Measurements from ENCODE around the gene CXCL11.
A peak's percentile ranks its signal among the peaks of the same experiment; 100 is the strongest.

The CXCL11 gene

DNA sequence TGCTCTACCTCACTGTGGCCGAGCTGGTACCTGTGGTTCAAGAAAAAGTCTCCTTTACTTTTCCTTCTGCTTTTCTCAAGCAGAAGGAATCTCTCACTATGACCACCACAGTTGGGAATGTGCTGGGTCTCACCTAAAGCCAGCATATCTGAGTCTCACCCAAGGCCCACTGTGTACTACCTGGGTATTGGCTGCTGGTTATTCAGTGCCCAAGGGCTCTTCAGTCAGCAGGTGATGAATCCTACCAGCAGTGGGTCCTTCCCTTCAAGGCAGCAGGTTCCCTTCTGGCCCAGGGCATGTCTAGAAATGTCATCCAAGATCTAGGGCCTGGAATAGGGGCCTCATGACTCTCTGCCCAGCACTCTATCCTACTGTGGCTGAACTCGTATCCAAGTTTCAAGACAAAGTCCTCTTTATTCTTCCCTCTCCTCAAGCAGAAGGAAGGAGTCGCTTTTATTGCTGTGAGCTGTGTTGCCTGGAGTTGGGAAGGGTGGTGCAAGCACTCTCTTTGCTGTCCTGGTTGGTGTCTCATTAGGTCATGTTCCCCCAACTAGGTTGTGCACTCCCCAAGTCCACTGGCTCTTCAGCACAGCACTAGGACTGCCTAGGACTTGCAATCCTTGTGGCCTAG, 18.7 kb downstream of the CXCL11 start:
- peaks cover 14% of the 10 kb centered on the region for H3K36me3 ChIP-seq (replicated peaks; ENCODE audit: low read depth, low read length)
- TF ChIP-seq EZH2phosphoT487 (IDR thresholded peaks at IDR 0.05; ENCODE audit: low read depth) = no peak
- TF ChIP-seq, protein P1, sequence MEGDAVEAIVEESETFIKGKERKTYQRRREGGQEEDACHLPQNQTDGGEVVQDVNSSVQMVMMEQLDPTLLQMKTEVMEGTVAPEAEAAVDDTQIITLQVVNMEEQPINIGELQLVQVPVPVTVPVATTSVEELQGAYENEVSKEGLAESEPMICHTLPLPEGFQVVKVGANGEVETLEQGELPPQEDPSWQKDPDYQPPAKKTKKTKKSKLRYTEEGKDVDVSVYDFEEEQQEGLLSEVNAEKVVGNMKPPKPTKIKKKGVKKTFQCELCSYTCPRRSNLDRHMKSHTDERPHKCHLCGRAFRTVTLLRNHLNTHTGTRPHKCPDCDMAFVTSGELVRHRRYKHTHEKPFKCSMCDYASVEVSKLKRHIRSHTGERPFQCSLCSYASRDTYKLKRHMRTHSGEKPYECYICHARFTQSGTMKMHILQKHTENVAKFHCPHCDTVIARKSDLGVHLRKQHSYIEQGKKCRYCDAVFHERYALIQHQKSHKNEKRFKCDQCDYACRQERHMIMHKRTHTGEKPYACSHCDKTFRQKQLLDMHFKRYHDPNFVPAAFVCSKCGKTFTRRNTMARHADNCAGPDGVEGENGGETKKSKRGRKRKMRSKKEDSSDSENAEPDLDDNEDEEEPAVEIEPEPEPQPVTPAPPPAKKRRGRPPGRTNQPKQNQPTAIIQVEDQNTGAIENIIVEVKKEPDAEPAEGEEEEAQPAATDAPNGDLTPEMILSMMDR (IDR thresholded peaks at IDR 0.05; ENCODE audit: low read depth, low read length) = no peak
- H3K4me1 ChIP-seq (ENCODE audit: low read length) = peaks cover 96% of the 10 kb centered on the region
- H4K20me1 ChIP-seq (ENCODE audit: insufficient read depth, low read length) = no peaks in the 10 kb centered on the region
- H3K4me3 ChIP-seq (ENCODE audit: low read length) = no peak overlapping the region
- no peaks in the 10 kb centered on the region for H3K27me3 ChIP-seq (ENCODE audit: low read depth, low read length)
- peaks cover 9% of the 10 kb centered on the region for H3K79me2 ChIP-seq (ENCODE audit: low read length)
- no peak overlapping the region for H2AFZ ChIP-seq (ENCODE audit: low read depth, low read length)
- peak overlapping the region; percentile 85 for H3K9ac ChIP-seq (ENCODE audit: low read length)
- peak overlapping the region; percentile 98 for H3K27ac ChIP-seq (ENCODE audit: low read length)
- H3K4me2 ChIP-seq (ENCODE audit: low read length) = peak overlapping the region; percentile 56
- no peaks in the 10 kb centered on the region for H3K9me3 ChIP-seq (ENCODE audit: insufficient read depth, low read length)

GRCh38 chr4:76016393-76016792, 19.5 kb downstream of the CXCL11 start:
- Histone ChIP-seq H3K36me3 (replicated peaks; ENCODE audit: low read depth, low read length) (peaks cover 6% of the 10 kb centered on the region), H3K4me2 (ENCODE audit: low read length) (peak overlapping the region; percentile 60), H3K4me3 (ENCODE audit: low read length) (0 out of 2 replicates have a peak overlapping the region, but pooled peaks have one; percentile 9), H3K9ac (ENCODE audit: low read length) (peak overlapping the region; percentile 85), H4K20me1 (ENCODE audit: insufficient read depth, low read length) (no peaks in the 10 kb centered on the region), H3K4me1 (ENCODE audit: low read length) (peaks cover 95% of the 10 kb centered on the region), H3K9me3 (ENCODE audit: insufficient read depth, low read length) (no peaks in the 10 kb centered on the region), H2AFZ (ENCODE audit: low read depth, low read length) (no peak overlapping the region), H3K79me2 (ENCODE audit: low read length) (peaks cover 2% of the 10 kb centered on the region; the same call in 1 of the 2 replicates), H3K27me3 (ENCODE audit: low read depth, low read length) (no peaks in the 10 kb centered on the region), H3K27ac (ENCODE audit: low read length) (peak overlapping the region; percentile 98)
- TF ChIP-seq, protein P1 (IDR thresholded peaks at IDR 0.05; ENCODE audit: low read depth, low read length) = no peak
- TF ChIP-seq EZH2phosphoT487 (IDR thresholded peaks at IDR 0.05; ENCODE audit: low read depth) = no peak

GRCh38 chr4:76013540-76013939, 22.3 kb downstream of the CXCL11 start:
- Histone ChIP-seq H3K79me2 (ENCODE audit: low read length) (no peaks in the 10 kb centered on the region), H3K4me1 (ENCODE audit: low read length) (peaks cover 96% of the 10 kb centered on the region), H3K9ac (ENCODE audit: low read length) (peak overlapping the region; percentile 95), H2AFZ (ENCODE audit: low read depth, low read length) (no peak overlapping the region), H3K9me3 (ENCODE audit: insufficient read depth, low read length) (no peaks in the 10 kb centered on the region), H3K4me3 (ENCODE audit: low read length) (peak overlapping the region; percentile 43), H3K27me3 (ENCODE audit: low read depth, low read length) (no peaks in the 10 kb centered on the region), H3K27ac (ENCODE audit: low read length) (peak overlapping the region; percentile 98), H3K4me2 (ENCODE audit: low read length) (peak overlapping the region; percentile 81), H3K36me3 (replicated peaks; ENCODE audit: low read depth, low read length) (no peaks in the 10 kb centered on the region), H4K20me1 (ENCODE audit: insufficient read depth, low read length) (no peaks in the 10 kb centered on the region)
- TF ChIP-seq, protein P1 (IDR thresholded peaks at IDR 0.05; ENCODE audit: low read depth, low read length) = no peak
- TF ChIP-seq EZH2phosphoT487 (IDR thresholded peaks at IDR 0.05; ENCODE audit: low read depth) = no peak

DNA sequence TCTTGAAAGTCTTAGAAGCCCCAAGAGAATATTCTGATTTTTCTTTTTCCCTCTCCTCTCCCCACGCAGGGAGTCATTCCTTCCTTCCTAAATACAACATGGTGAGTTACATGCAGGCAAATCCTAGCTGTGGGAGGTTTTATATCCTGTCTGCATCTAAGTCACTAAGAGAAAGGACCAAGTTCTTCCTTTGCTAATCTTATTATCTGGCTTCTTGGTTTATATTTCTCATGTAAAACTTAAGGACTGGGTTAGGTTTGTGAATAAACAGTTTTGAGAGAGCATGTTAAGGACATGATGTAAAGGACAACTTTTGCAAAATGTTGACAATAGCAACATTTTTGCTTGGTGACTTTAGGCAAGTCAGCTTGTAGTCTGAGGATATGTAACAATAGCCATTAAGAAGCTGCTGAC, 23.5 kb downstream of the CXCL11 start:
- Histone ChIP-seq H3K4me3 (ENCODE audit: low read length) (peak overlapping the region; percentile 51), H3K9me3 (ENCODE audit: insufficient read depth, low read length) (no peaks in the 10 kb centered on the region), H3K79me2 (ENCODE audit: low read length) (no peaks in the 10 kb centered on the region), H3K4me1 (ENCODE audit: low read length) (peaks cover 96% of the 10 kb centered on the region), H3K36me3 (replicated peaks; ENCODE audit: low read depth, low read length) (no peaks in the 10 kb centered on the region), H4K20me1 (ENCODE audit: insufficient read depth, low read length) (no peaks in the 10 kb centered on the region), H3K27ac (ENCODE audit: low read length) (peak overlapping the region; percentile 98), H3K27me3 (ENCODE audit: low read depth, low read length) (no peaks in the 10 kb centered on the region), H3K4me2 (ENCODE audit: low read length) (peak overlapping the region; percentile 81), H2AFZ (ENCODE audit: low read depth, low read length) (no peak overlapping the region), H3K9ac (ENCODE audit: low read length) (peak overlapping the region; percentile 95)
- TF ChIP-seq EZH2phosphoT487 (IDR thresholded peaks at IDR 0.05; ENCODE audit: low read depth) = no peak
- TF ChIP-seq, protein P1 (IDR thresholded peaks at IDR 0.05; ENCODE audit: low read depth, low read length) = no peak
